ENCODE measurements around the gene OMP.

The OMP gene

DNA sequence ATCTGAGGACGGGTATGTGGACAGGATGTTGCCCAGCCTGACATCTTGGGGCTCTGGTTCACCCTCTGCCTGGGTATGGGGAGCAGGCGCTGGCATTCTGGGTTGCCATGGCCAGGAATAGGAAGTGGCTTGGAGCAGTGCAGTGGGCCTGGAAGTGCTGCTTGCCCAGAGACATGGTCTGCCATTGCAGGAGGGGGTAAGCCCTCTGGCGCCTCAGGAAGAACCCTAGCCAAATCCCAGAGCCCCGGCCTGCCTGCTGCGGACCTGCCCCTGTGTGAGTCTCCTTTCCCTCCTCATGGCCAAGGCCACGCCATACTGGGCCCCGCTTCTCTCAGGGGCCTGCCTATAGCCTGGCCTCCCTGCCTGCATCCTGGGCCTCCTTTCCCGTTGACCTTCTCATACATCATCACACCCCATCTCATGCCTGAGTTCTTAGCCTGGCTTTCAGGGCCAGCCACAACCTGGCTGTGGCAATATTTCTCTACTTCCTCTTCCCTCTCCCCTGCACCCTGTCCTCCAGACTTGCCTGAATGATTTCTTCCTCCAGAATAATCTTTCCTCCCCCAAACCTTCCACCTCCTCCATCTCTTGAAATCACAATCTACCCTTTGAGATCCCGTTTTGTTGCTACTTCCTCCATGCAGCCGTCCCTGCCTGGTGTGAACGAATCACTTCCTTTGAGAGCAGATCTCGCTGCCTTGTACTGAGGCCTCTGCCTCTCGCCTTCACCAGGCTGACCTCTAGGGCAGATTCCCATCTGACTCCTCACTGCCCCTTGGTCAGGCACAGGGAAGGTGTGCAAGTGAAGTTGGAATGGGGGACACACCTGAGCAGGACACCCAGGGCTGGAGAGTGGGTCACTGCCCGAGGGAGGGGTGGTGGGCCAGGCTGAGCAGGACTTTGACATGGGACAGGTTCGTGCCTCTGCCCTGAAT, 30.7 kb upstream of the OMP start:
- TF ChIP-seq, protein P1, sequence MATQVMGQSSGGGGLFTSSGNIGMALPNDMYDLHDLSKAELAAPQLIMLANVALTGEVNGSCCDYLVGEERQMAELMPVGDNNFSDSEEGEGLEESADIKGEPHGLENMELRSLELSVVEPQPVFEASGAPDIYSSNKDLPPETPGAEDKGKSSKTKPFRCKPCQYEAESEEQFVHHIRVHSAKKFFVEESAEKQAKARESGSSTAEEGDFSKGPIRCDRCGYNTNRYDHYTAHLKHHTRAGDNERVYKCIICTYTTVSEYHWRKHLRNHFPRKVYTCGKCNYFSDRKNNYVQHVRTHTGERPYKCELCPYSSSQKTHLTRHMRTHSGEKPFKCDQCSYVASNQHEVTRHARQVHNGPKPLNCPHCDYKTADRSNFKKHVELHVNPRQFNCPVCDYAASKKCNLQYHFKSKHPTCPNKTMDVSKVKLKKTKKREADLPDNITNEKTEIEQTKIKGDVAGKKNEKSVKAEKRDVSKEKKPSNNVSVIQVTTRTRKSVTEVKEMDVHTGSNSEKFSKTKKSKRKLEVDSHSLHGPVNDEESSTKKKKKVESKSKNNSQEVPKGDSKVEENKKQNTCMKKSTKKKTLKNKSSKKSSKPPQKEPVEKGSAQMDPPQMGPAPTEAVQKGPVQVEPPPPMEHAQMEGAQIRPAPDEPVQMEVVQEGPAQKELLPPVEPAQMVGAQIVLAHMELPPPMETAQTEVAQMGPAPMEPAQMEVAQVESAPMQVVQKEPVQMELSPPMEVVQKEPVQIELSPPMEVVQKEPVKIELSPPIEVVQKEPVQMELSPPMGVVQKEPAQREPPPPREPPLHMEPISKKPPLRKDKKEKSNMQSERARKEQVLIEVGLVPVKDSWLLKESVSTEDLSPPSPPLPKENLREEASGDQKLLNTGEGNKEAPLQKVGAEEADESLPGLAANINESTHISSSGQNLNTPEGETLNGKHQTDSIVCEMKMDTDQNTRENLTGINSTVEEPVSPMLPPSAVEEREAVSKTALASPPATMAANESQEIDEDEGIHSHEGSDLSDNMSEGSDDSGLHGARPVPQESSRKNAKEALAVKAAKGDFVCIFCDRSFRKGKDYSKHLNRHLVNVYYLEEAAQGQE (IDR thresholded peaks at IDR 0.05; ENCODE audit: low read depth) = no peak
- TF ChIP-seq ZBTB7A (IDR thresholded peaks at IDR 0.05; ENCODE audit: low read depth) (no peak), CEBPB (IDR thresholded peaks at IDR 0.05) (no peak), EP300 (IDR thresholded peaks at IDR 0.05; ENCODE audit: borderline replicate concordance) (no peak)

DNA sequence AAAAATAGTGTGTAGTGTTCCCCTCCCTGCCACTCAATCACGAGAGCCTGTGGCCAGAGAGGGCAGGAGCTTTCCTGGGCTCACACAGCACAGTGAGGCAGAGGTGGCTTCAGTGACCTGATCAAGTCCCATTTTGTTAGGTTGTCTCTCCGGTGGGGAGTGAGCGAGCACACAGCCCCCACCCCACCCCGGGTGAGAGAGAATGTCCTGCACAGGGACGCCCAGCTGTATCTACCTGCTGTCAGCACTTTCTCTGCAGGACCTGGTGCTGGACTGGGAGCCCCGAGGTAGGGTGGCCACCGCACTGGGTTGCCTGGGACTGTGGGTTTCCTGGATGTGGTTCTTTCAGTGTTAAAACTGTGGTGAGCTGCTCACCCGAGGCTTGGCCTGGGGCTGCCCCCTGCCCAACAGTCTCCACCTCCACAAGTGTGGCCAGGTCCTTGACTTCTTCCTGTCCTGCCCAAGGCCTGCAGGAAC, 29.8 kb upstream of the OMP start:
- TF ChIP-seq, protein P2, sequence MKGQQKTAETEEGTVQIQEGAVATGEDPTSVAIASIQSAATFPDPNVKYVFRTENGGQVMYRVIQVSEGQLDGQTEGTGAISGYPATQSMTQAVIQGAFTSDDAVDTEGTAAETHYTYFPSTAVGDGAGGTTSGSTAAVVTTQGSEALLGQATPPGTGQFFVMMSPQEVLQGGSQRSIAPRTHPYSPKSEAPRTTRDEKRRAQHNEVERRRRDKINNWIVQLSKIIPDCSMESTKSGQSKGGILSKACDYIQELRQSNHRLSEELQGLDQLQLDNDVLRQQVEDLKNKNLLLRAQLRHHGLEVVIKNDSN (IDR thresholded peaks at IDR 0.05) = no peak
- no peak for TF ChIP-seq TAF1 (IDR thresholded peaks at IDR 0.05; ENCODE audit: low read depth)

DNA sequence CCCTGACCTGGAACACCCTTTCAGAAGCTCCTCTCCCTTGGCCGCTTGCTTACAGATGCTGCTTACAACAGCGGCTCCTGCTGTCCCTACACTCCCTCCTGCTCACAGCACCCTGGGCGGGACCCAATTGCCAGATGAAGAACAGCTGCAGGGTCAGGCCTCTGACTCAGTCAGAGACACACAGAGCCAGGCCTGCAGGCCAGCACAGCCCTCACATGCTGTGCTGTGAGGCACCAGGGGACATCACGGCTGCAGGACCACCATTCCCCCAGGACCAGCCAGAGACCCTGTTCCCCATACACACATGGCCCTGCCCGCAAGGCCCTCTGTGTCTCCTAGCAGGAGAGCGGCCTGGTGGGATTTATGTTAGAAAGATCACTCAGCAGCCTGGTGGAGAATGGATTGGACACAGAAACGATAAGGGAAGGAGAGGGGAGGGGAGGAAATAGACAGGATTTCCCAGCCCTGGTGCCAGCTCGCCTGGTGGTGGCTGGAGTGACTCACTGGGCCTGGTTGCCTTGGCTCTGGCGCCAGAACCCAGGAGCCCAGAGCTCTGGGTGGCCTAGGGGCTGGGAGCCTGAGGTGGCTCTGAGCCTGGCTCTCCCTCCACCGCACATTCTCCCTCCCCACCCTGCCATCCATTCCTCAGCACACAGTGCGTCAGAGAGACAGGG, 29.2 kb upstream of the OMP start:
- no peak for TF ChIP-seq EP300 (IDR thresholded peaks at IDR 0.05; ENCODE audit: borderline replicate concordance)
- no peak for TF ChIP-seq CREB1 (IDR thresholded peaks at IDR 0.05; ENCODE audit: low read depth)
- no peak for TF ChIP-seq EGR1 (IDR thresholded peaks at IDR 0.05)
- no peak for TF ChIP-seq ZBTB7A (IDR thresholded peaks at IDR 0.05; ENCODE audit: low read depth)
- TF ChIP-seq TEAD4 (IDR thresholded peaks at IDR 0.05) = no peak
- TF ChIP-seq NFIC (IDR thresholded peaks at IDR 0.05) = no peak
- no peak for TF ChIP-seq TAF1 (IDR thresholded peaks at IDR 0.05; ENCODE audit: low read depth)
- TF ChIP-seq, protein P3, sequence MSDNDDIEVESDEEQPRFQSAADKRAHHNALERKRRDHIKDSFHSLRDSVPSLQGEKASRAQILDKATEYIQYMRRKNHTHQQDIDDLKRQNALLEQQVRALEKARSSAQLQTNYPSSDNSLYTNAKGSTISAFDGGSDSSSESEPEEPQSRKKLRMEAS (IDR thresholded peaks at IDR 0.05) = no peak
- TF ChIP-seq, protein P1 (IDR thresholded peaks at IDR 0.05; ENCODE audit: low read depth) = no peak
- no peak for TF ChIP-seq CEBPB (IDR thresholded peaks at IDR 0.05)
- no peak for TF ChIP-seq RAD21 (IDR thresholded peaks at IDR 0.05; ENCODE audit: low read depth)
- TF ChIP-seq FOXM1 (IDR thresholded peaks at IDR 0.05; ENCODE audit: borderline replicate concordance, low read depth) = no peak
- no peak for TF ChIP-seq YY1 (IDR thresholded peaks at IDR 0.05; ENCODE audit: low read depth)
- TF ChIP-seq TCF12 (IDR thresholded peaks at IDR 0.05; ENCODE audit: low read depth) = no peak

DNA sequence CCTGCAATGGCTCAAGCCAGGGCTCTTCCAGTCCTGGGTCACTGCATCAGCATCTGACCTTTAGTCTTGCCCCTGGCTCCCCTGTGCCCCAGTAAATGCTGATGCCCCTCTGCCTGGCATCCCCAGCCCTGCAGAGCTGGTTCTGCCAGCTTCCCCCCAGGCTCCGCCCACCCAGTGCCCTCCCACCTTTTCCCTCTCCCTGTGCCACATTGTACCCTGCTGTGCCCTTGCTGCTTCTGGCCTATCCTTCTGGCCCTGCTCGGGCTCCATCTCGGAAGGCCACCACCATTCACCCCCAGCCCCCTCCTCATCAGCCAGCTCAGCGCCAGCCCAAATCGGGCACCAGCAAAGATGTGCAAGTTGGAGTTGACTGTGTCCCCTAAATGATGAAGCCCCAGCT, 28.4 kb upstream of the OMP start:
- TF ChIP-seq ZBTB7A (IDR thresholded peaks at IDR 0.05; ENCODE audit: low read depth) = no peak
- no peak for TF ChIP-seq RAD21 (IDR thresholded peaks at IDR 0.05; ENCODE audit: low read depth)
- TF ChIP-seq, protein P2 (IDR thresholded peaks at IDR 0.05) = no peak
- no peak for TF ChIP-seq TEAD4 (IDR thresholded peaks at IDR 0.05)
- TF ChIP-seq, protein P3 (IDR thresholded peaks at IDR 0.05) = no peak
- no peak for TF ChIP-seq EGR1 (IDR thresholded peaks at IDR 0.05)
- TF ChIP-seq FOXM1 (IDR thresholded peaks at IDR 0.05; ENCODE audit: borderline replicate concordance, low read depth) = no peak
- TF ChIP-seq, protein P1 (IDR thresholded peaks at IDR 0.05; ENCODE audit: low read depth) = no peak
- TF ChIP-seq TAF1 (IDR thresholded peaks at IDR 0.05; ENCODE audit: low read depth) = no peak
- no peak for TF ChIP-seq NFIC (IDR thresholded peaks at IDR 0.05)
- TF ChIP-seq CEBPB (IDR thresholded peaks at IDR 0.05) = no peak
- TF ChIP-seq TCF12 (IDR thresholded peaks at IDR 0.05; ENCODE audit: low read depth) = no peak
- TF ChIP-seq EP300 (IDR thresholded peaks at IDR 0.05; ENCODE audit: borderline replicate concordance) = no peak
- no peak for TF ChIP-seq CREB1 (IDR thresholded peaks at IDR 0.05; ENCODE audit: low read depth)
- TF ChIP-seq YY1 (IDR thresholded peaks at IDR 0.05; ENCODE audit: low read depth) = no peak

Data from Ishikawa (cell line).